Endothelial cell of umbilical vein (primary cell): Measurements from ENCODE around the gene IL10RA. TPM values are rescaled to one million over a fixed set of nuclear protein-coding genes. Genes with fewer than 3 reads are reported as not detected.

Experiments
- BruUV-seq: library from RNA; stranded (reverse); fragments of 400-500 nt; replicated peaks from 2 replicates; lab custom pipeline; 2021; lab: Mats Ljungman, UMichigan
- CTCF ChIA-PET: fragments of 300-600, 350-600 bp; sonication (Branson Sonifier 250); formaldehyde crosslinking; loops from one replicate; lab custom pipeline; 2021; ENCODE audit warnings: antibody characterized with exemption, inconsistent platforms; lab: Charles Lee
- POLR2A ChIA-PET: fragments of 300-600, 350-600 bp; sonication (Branson Sonifier 250); formaldehyde crosslinking; loops from one replicate; lab custom pipeline; 2021; ENCODE audit warnings: antibody characterized with exemption, inconsistent platforms; lab: Charles Lee
- DNase-seq: peaks from one replicate; pipeline ENCODE4 v3.0.0-alpha.2; 2011; ENCODE audit warnings: low read depth, low spot score
- FAIRE-seq: peaks from 2 replicates; lab custom pipeline; 2011; peaks lifted over from hg19 to GRCh38; lab: Jason Lieb, UNC
- H2AFZ ChIP-seq: 2 replicates; pipeline ENCODE4 v1.6.0; 2012; ENCODE audit warnings: low read depth, low read length, control low read depth, inconsistent platforms
- H3K27ac ChIP-seq: 2 replicates; pipeline ENCODE4 v1.5.1; 2011; ENCODE audit warnings: low read depth, mild to moderate bottlenecking, control low read depth, low read length, moderate library complexity; ENCODE audit not compliant: insufficient read depth
- H3K27me3 ChIP-seq, 2 experiments: 2 replicates each; pipeline versions ENCODE4 v1.6.0 to v1.6.1; 2011; ENCODE audit warnings: low read length in 2 of 2, mixed read lengths in 1 of 2; ENCODE audit not compliant: control insufficient read depth in 2 of 2, insufficient read depth in 2 of 2
- H3K36me3 ChIP-seq, 2 experiments: 2 replicates in 1 of 2; 3 replicates in 1 of 2; pipeline ENCODE4 v1.5.1; 2011; ENCODE audit warnings: low read length in 2 of 2, mild to moderate bottlenecking in 1 of 2, moderate library complexity in 1 of 2; ENCODE audit not compliant: control insufficient read depth in 2 of 2, insufficient read depth in 2 of 2; ENCODE audit errors: extremely low read depth in 1 of 2
- H3K4me1 ChIP-seq: 3 replicates; pipeline ENCODE4 v1.5.1; 2011; ENCODE audit warnings: mild to moderate bottlenecking, low read length; ENCODE audit not compliant: control insufficient read depth, insufficient read depth; ENCODE audit errors: extremely low read depth
- H3K4me2 ChIP-seq: 2 replicates; pipeline ENCODE4 v1.6.1; 2011; ENCODE audit warnings: low read length, control low read depth, mixed read lengths; ENCODE audit not compliant: insufficient read depth
- H3K4me3 ChIP-seq, 3 experiments: fragments of 200-600 bp in 1 of 3; sonication (generic), shearing (Covaris generic) in 1 of 3; replicated peaks in 1 of 3; 2 replicates each; pipeline ENCODE4 v1.5.1; 2011 to 2016; ENCODE audit warnings: control low read depth in 3 of 3, low read length in 3 of 3, mild to moderate bottlenecking in 2 of 3, inconsistent platforms in 1 of 3, low read depth in 1 of 3, moderate library complexity in 1 of 3; ENCODE audit not compliant: insufficient read depth in 1 of 3
- H3K79me2 ChIP-seq: 2 replicates; pipeline ENCODE4 v1.6.0; 2012; ENCODE audit warnings: low read length, inconsistent platforms; ENCODE audit not compliant: control insufficient read depth, insufficient read depth
- H3K9ac ChIP-seq: replicated peaks from 2 replicates; pipeline ENCODE3; 2011; ENCODE audit warnings: low read length, control low read depth; ENCODE audit not compliant: insufficient read depth; ENCODE audit errors: extremely low read depth
- H3K9me1 ChIP-seq: replicated peaks from 3 replicates; pipeline ENCODE4 v1.6.0; 2011; ENCODE audit warnings: mild to moderate bottlenecking, low read length; ENCODE audit not compliant: control insufficient read depth, insufficient read depth; ENCODE audit errors: extremely low read depth
- H3K9me3 ChIP-seq: replicated peaks from 2 replicates; pipeline ENCODE4 v1.5.1; 2012; ENCODE audit warnings: low read length, inconsistent platforms; ENCODE audit not compliant: control insufficient read depth, insufficient read depth
- H4K20me1 ChIP-seq: replicated peaks from 2 replicates; pipeline ENCODE3; 2011; ENCODE audit warnings: mild to moderate bottlenecking, low read length; ENCODE audit not compliant: control insufficient read depth, insufficient read depth; ENCODE audit errors: extremely low read depth
- EZH2 ChIP-seq: IDR thresholded peaks from 2 replicates; pipeline ENCODE4 v1.6.1; 2012; ENCODE audit warnings: borderline replicate concordance, low read depth, mild to moderate bottlenecking, moderate library complexity, low read length, inconsistent platforms; ENCODE audit not compliant: severe bottlenecking
- FOS ChIP-seq: IDR thresholded peaks from 2 replicates; pipeline ENCODE4 v1.6.1; 2011; ENCODE audit warnings: mild to moderate bottlenecking, low read length, moderate library complexity, borderline replicate concordance; ENCODE audit not compliant: insufficient read depth
- GATA2 ChIP-seq: IDR thresholded peaks from 2 replicates; pipeline ENCODE4 v1.7.0; 2011; ENCODE audit warnings: low read depth, mild to moderate bottlenecking, moderate library complexity, mixed read lengths, low read length; ENCODE audit not compliant: insufficient read length, insufficient read depth
- JUN ChIP-seq: IDR thresholded peaks from 2 replicates; pipeline ENCODE4 v1.6.1; 2011; ENCODE audit warnings: borderline replicate concordance, low read depth; ENCODE audit not compliant: insufficient read length, insufficient read depth
- MYC ChIP-seq: IDR thresholded peaks from one replicate; pipeline ENCODE4 v1.6.1; 2011; ENCODE audit warnings: mild to moderate bottlenecking, low read depth, low read length
- POLR2A ChIP-seq: IDR thresholded peaks from 2 replicates; pipeline ENCODE4 v1.6.1; 2012; ENCODE audit warnings: low read depth, mild to moderate bottlenecking, control low read depth, low read length
- POLR2AphosphoS5 ChIP-seq: IDR thresholded peaks from 2 replicates; pipeline ENCODE4 v1.6.1; 2012; ENCODE audit warnings: low read depth, mild to moderate bottlenecking, control low read depth, low read length, moderate library complexity; ENCODE audit not compliant: insufficient read depth
- dilution Hi-C: fragments of 300-500 bp; cut with MboI; formaldehyde crosslinking; loops from one replicate; pipeline ENCODE4 v1.15.0; 2019; ENCODE audit warnings: low sequenced_read_pairs; ENCODE audit not compliant: extremely low pct_ligation_motif_present
- intact Hi-C: fragments of 100-400 bp; cut with micrococcal nuclease; formaldehyde crosslinking; loops from one replicate; pipeline ENCODE4 v1.10.0; 2022
- polyA plus RNA-seq, 4 experiments: library from polyadenylated mRNA; depleted of rRNA in 3 of 4; stranded (reverse) in 3 of 4; unstranded in 1 of 4; fragments of >200 nt; gene quantifications; 2 replicates each; pipeline versions ENCODE4 v1.2.1 to v1.2.3, GENCODE V29; 2011 to 2012; ENCODE audit warnings: missing spikeins in 1 of 4
- total RNA-seq: library from RNA; stranded (reverse); gene quantifications from 2 replicates; pipeline ENCODE4 v1.2.3, GENCODE V29; 2021
- TF ChIP-seq, protein P1 (sequence below): IDR thresholded peaks from 2 replicates; pipeline ENCODE4 v1.6.1; 2011; ENCODE audit not compliant: insufficient read depth, insufficient read length
- TF ChIP-seq, protein P2 (sequence below), 2 donors: IDR thresholded peaks; 1 replicate in 1 of 2; 2 replicates in 1 of 2; pipeline ENCODE4 v1.5.1; 2011; ENCODE audit warnings: low read length in 2 of 2, mild to moderate bottlenecking in 2 of 2, moderate library complexity in 2 of 2, control low read depth in 1 of 2, inconsistent platforms in 1 of 2, low read depth in 1 of 2; ENCODE audit not compliant: insufficient read depth in 1 of 2; ENCODE audit errors: extremely low read depth in 1 of 2

IL10RA gene
- total and polyA plus RNA-seq, 2 donors (not counting 3 experiments of a cell fraction or from before 2014, with no cell fraction given) = 0.04 TPM; not detected in 1

DNA sequence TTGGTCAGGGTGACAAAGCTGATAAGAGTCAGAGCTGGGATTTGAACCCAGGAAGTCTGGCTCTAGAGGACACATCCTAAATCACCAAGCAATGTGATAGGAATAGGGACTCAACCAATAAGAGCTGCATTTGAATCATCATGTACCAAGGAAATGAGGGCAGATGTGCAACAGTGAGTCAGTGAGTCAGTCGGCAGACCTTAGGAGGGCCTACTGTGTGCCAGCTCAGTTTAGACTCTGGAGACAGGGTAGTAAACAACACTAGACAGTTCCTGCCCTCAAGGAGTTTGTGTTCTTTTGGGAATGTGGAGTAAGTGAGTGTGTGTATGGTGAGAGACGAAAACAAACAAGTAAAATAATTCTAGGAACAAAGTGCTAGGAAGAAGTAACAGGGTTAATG lies 11.2 kb downstream of the IL10RA start:
- DNase-seq (no peak), FAIRE-seq (no peak)
- Histone ChIP-seq H2AFZ (no peak overlapping the region), H3K4me3 (no peak overlapping the region), H3K27ac (no peak overlapping the region), H4K20me1 (no peaks in the 10 kb centered on the region), H3K36me3 (no peaks in the 10 kb centered on the region), H3K4me1 (no peaks in the 10 kb centered on the region), H3K79me2 (no peaks in the 10 kb centered on the region), H3K4me2 (no peak overlapping the region), H3K9me3 (no peaks in the 10 kb centered on the region), H3K9me1 (no peaks in the 10 kb centered on the region), H3K9ac (no peak overlapping the region), H3K27me3 (no peaks in the 10 kb centered on the region)
- BruUV-seq = no TSS peak
- dilution Hi-C loops = no loop called here
- TF ChIP-seq MYC (no peak), JUN (no peak), GATA2 (no peak)
- TF ChIP-seq, protein P1, sequence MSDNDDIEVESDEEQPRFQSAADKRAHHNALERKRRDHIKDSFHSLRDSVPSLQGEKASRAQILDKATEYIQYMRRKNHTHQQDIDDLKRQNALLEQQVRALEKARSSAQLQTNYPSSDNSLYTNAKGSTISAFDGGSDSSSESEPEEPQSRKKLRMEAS = no peak
- POLR2A ChIA-PET = no interaction called here
- CTCF ChIA-PET = interaction anchor here (2.0 kb wide), 1 partner anchor 10 kb away, joined by 4 read pairs; no protein-coding TSS in a partner anchor
- intact Hi-C loops = no loop called here

DNA sequence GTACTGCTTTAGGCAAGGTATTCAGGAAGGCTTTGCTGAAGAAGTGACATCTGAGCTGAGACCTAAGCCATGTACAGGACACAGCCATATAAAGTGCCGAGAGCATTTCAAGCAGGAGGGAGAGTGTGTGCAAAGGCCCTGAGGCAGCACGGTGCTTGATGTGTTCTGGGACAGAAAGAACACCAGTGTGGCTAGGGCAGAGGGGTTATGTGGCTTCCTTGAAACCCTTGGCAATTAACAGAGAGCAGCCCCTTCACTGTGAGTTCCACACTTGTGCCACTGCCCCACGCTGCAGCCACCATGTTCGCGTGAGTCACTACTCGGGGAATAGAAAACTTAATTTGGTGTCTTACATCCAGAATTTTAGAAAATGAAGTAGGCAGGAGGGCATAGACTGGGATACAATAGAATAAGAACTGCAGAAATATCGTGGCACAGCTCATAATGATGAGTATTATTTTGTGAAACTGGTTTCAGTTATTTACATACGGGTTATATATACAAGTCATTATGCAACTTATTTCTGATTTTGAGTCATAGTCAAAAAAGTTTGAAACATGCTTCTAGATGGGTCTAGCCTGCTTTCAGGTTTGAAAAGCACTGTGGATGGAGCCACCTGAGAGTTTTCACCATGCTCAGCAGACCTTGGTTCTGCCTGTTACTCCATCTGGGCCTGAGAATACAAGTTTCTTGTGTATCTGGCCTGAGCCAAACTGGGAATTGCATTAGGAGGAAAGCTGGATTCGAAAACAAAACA lies 11.8 kb downstream of the IL10RA start:
- dilution Hi-C loops = no loop called here
- Histone ChIP-seq H3K9me3 (no peaks in the 10 kb centered on the region), H3K9ac (no peak overlapping the region), H3K36me3 (no peaks in the 10 kb centered on the region), H3K27ac (no peak overlapping the region), H2AFZ (no peak overlapping the region), H3K9me1 (no peaks in the 10 kb centered on the region), H4K20me1 (no peaks in the 10 kb centered on the region), H3K4me1 (no peaks in the 10 kb centered on the region), H3K79me2 (no peaks in the 10 kb centered on the region), H3K4me2 (no peak overlapping the region), H3K27me3 (no peaks in the 10 kb centered on the region), H3K4me3 (no peak overlapping the region)
- POLR2A ChIA-PET = no interaction called here
- DNase-seq (no peak), FAIRE-seq (no peak)
- no peak for TF ChIP-seq POLR2AphosphoS5
- no peak for TF ChIP-seq POLR2A
- no peak for TF ChIP-seq MYC
- TF ChIP-seq FOS = no peak
- TF ChIP-seq, protein P1 = no peak
- no peak for TF ChIP-seq JUN
- TF ChIP-seq EZH2 = no peak
- TF ChIP-seq, protein P2, sequence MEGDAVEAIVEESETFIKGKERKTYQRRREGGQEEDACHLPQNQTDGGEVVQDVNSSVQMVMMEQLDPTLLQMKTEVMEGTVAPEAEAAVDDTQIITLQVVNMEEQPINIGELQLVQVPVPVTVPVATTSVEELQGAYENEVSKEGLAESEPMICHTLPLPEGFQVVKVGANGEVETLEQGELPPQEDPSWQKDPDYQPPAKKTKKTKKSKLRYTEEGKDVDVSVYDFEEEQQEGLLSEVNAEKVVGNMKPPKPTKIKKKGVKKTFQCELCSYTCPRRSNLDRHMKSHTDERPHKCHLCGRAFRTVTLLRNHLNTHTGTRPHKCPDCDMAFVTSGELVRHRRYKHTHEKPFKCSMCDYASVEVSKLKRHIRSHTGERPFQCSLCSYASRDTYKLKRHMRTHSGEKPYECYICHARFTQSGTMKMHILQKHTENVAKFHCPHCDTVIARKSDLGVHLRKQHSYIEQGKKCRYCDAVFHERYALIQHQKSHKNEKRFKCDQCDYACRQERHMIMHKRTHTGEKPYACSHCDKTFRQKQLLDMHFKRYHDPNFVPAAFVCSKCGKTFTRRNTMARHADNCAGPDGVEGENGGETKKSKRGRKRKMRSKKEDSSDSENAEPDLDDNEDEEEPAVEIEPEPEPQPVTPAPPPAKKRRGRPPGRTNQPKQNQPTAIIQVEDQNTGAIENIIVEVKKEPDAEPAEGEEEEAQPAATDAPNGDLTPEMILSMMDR (IDR thresholded peaks at IDR 0.05; ENCODE audit: extremely low read depth in 1 of 2, insufficient read depth in 1 of 2, low read depth in 1 of 2, low read length in 2 of 2) = no peak
- TF ChIP-seq GATA2 = no peak
- intact Hi-C loops = no loop called here
- no TSS peak for BruUV-seq
- CTCF ChIA-PET = interaction anchor here (2.0 kb wide), 1 partner anchor 9 kb away, joined by 4 read pairs; no protein-coding TSS in a partner anchor
